ENCODE data around the gene IRX2.

The IRX2 gene

DNA sequence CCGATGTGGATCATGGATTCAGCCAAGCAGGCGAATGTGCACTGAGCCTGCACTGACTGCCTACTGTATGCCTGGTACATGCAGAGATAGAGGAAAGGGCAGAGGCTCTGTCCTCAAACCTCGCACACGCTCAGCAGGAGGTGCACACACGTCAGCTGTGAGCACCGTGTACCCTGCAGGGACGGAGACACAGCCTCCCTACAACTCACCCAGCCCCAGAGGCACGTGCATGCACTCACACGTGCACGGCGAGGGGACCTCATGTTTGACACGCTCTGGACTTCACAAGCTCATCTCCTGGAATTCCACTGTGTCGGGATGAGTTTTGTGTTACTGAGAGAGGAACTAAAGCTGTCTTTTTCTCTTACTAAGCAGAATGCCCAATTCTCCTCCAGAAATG lies 48.4 kb downstream of the IRX2 start:
- Histone ChIP-seq H3K9ac (ENCODE audit: low read depth, low read length, poor library complexity, severe bottlenecking) (no peak overlapping the region), H3K79me2 (ENCODE audit: insufficient read depth, low read length) (no peaks in the 10 kb centered on the region), H2AFZ (ENCODE audit: low read length) (no peak overlapping the region), H3K27me3 (ENCODE audit: insufficient read depth, low read length, poor library complexity, severe bottlenecking) (no peaks in the 10 kb centered on the region), H3K36me3 (ENCODE audit: insufficient read depth, low read length) (no peaks in the 10 kb centered on the region), H3K9me2 (replicated peaks; ENCODE audit: low read depth, low read length) (no peaks in the 10 kb centered on the region), H3K4me1 (ENCODE audit: insufficient read depth, low read length, poor library complexity, severe bottlenecking) (no peaks in the 10 kb centered on the region), H3K4me3 (ENCODE audit: low read length, poor library complexity, severe bottlenecking) (no peak overlapping the region), H4K20me1 (ENCODE audit: insufficient read depth, low read length, poor library complexity, severe bottlenecking) (no peaks in the 10 kb centered on the region), H3K4me2 (ENCODE audit: low read depth, low read length, poor library complexity, severe bottlenecking) (no peak overlapping the region), H3F3A (ENCODE audit: low read depth) (no peaks in the 10 kb centered on the region), H3K9me3 (ENCODE audit: insufficient read depth, low read depth, low read length) (peaks cover 10% of the 10 kb centered on the region; the same call in 1 of the 2 replicates)
- no peak for TF ChIP-seq EZH2phosphoT487 (IDR thresholded peaks at IDR 0.05; ENCODE audit: borderline replicate concordance)
- TF ChIP-seq, protein P1, sequence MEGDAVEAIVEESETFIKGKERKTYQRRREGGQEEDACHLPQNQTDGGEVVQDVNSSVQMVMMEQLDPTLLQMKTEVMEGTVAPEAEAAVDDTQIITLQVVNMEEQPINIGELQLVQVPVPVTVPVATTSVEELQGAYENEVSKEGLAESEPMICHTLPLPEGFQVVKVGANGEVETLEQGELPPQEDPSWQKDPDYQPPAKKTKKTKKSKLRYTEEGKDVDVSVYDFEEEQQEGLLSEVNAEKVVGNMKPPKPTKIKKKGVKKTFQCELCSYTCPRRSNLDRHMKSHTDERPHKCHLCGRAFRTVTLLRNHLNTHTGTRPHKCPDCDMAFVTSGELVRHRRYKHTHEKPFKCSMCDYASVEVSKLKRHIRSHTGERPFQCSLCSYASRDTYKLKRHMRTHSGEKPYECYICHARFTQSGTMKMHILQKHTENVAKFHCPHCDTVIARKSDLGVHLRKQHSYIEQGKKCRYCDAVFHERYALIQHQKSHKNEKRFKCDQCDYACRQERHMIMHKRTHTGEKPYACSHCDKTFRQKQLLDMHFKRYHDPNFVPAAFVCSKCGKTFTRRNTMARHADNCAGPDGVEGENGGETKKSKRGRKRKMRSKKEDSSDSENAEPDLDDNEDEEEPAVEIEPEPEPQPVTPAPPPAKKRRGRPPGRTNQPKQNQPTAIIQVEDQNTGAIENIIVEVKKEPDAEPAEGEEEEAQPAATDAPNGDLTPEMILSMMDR (conservative IDR thresholded peaks at IDR 0.05; ENCODE audit: low read length) = no peak

DNA sequence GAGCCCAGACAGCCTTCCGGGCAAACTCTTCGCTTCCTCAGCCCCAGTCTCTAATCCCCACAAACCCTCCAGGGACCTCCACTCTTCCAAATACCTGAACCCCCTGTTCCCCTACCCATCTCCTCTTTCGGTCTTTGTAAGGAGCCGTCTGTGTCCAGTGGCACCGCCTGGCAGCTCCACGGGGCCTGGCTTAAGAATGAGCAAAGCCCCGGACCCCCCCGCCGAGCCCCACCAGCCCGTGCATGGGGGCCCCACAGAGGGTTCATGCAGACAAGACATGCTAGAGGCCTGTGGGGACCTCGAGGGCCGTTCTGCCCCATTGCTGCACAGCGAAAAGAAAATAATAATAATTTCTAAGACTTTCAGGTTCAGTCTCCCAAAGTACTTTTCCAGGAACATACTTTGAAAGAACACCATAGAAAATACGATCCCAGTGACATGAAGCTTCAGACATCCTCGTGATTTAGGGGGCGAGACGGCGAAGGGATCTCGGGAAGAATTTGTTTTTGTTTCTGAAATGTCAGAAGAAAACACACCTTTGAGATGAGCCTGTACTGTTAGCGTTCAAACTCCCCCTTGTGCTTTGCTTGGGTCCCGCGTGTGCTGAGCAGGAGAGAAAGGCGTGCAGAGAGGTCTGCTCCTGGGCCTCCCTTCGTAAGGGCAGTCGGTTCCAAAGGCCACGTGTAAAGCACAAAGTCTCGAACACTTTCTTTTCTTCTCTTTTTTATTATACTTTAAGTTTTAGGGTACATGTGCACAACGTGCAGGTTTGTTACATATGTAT lies 49.2 kb downstream of the IRX2 start:
- Histone ChIP-seq H4K20me1 (ENCODE audit: insufficient read depth, low read length, poor library complexity, severe bottlenecking) (no peaks in the 10 kb centered on the region), H3K9me2 (replicated peaks; ENCODE audit: low read depth, low read length) (no peaks in the 10 kb centered on the region), H3K4me3 (ENCODE audit: low read length, poor library complexity, severe bottlenecking) (no peak overlapping the region), H3K36me3 (ENCODE audit: insufficient read depth, low read length) (no peaks in the 10 kb centered on the region), H2AFZ (ENCODE audit: low read length) (no peak overlapping the region), H3K9ac (ENCODE audit: low read depth, low read length, poor library complexity, severe bottlenecking) (no peak overlapping the region), H3K27me3 (ENCODE audit: insufficient read depth, low read length, poor library complexity, severe bottlenecking) (no peaks in the 10 kb centered on the region), H3F3A (ENCODE audit: low read depth) (no peaks in the 10 kb centered on the region), H3K79me2 (ENCODE audit: insufficient read depth, low read length) (no peaks in the 10 kb centered on the region), H3K4me2 (ENCODE audit: low read depth, low read length, poor library complexity, severe bottlenecking) (no peak overlapping the region), H3K9me3 (ENCODE audit: insufficient read depth, low read depth, low read length) (peaks cover 10% of the 10 kb centered on the region; the same call in 1 of the 2 replicates), H3K4me1 (ENCODE audit: insufficient read depth, low read length, poor library complexity, severe bottlenecking) (no peaks in the 10 kb centered on the region)
- TF ChIP-seq EZH2phosphoT487 (IDR thresholded peaks at IDR 0.05; ENCODE audit: borderline replicate concordance) = no peak
- TF ChIP-seq, protein P1 (conservative IDR thresholded peaks at IDR 0.05; ENCODE audit: low read length) = no peak

DNA sequence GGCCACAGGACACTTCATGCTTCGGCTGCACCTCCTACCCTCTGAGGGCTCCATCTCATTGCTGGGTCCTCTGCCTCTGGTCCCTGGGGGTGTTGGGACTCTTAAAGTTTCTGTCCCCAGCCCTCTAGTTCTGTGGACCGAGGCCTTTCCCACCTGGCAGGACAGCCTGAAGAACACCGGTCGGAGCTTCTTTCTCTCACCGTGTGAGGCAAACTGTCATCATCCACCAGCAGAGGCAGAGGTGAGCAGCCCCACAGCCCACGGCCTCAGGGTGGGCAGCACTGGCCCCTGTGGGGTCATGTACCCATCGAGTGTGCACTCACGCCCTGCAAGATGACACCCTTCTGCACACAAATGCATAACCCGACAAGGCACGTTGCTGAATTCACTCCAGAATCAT lies 49.9 kb downstream of the IRX2 start:
- Histone ChIP-seq H3K4me3 (ENCODE audit: low read length, poor library complexity, severe bottlenecking) (no peak overlapping the region), H2AFZ (ENCODE audit: low read length) (no peak overlapping the region), H3K9me3 (ENCODE audit: insufficient read depth, low read depth, low read length) (peaks cover 10% of the 10 kb centered on the region; the same call in 1 of the 2 replicates), H3F3A (ENCODE audit: low read depth) (no peaks in the 10 kb centered on the region), H3K4me1 (ENCODE audit: insufficient read depth, low read length, poor library complexity, severe bottlenecking) (no peaks in the 10 kb centered on the region), H3K9ac (ENCODE audit: low read depth, low read length, poor library complexity, severe bottlenecking) (no peak overlapping the region), H3K4me2 (ENCODE audit: low read depth, low read length, poor library complexity, severe bottlenecking) (no peak overlapping the region), H3K79me2 (ENCODE audit: insufficient read depth, low read length) (no peaks in the 10 kb centered on the region), H4K20me1 (ENCODE audit: insufficient read depth, low read length, poor library complexity, severe bottlenecking) (no peaks in the 10 kb centered on the region), H3K27me3 (ENCODE audit: insufficient read depth, low read length, poor library complexity, severe bottlenecking) (no peaks in the 10 kb centered on the region), H3K9me2 (replicated peaks; ENCODE audit: low read depth, low read length) (no peaks in the 10 kb centered on the region), H3K36me3 (ENCODE audit: insufficient read depth, low read length) (no peaks in the 10 kb centered on the region)
- no peak for TF ChIP-seq EZH2phosphoT487 (IDR thresholded peaks at IDR 0.05; ENCODE audit: borderline replicate concordance)
- TF ChIP-seq, protein P1 (conservative IDR thresholded peaks at IDR 0.05; ENCODE audit: low read length) = no peak
